Suppressor macrophage treated with lipopolysaccharide for 1 hour (primary cell): ENCODE data around the gene LAMA1.
"Not testable (repeated sequence)": the region's sequence is repeated elsewhere in the genome, so short reads cannot be mapped to it uniquely, and the experiment has no call there.

Source experiments
- DNase-seq, 3 donors: peaks; one replicate each; pipeline ENCODE4 v3.0.0-alpha.2; 2020 to 2022

LAMA1 gene

GRCh38 chr18:6947338-6948030 lies 170.1 kb downstream of the LAMA1 start:
- no peak for DNase-seq

GRCh38 chr18:6943143-6943542 lies 174.5 kb downstream of the LAMA1 start:
- DNase-seq: no peak

- no peak for DNase-seq
Observed at GRCh38 chr18:6942742-6943141, 174.9 kb downstream of the LAMA1 start.

- no peak for DNase-seq
Observed at GRCh38 chr18:6941996-6942395, 175.6 kb downstream of the LAMA1 start.

GRCh38 chr18:6940451-6940850 lies 177.1 kb downstream of the LAMA1 start:
- DNase-seq: no peak

GRCh38 chr18:6939972-6940371 lies 177.6 kb downstream of the LAMA1 start:
- DNase-seq: no peak

GRCh38 chr18:6938403-6938802 lies 179.2 kb downstream of the LAMA1 start:
- not testable (repeated sequence) for DNase-seq

GRCh38 chr18:6938003-6938402 lies 179.6 kb downstream of the LAMA1 start:
- no peak for DNase-seq

GRCh38 chr18:6934859-6935258 lies 182.7 kb downstream of the LAMA1 start:
- DNase-seq: no peak

GRCh38 chr18:6929370-6930102 lies 188.1 kb downstream of the LAMA1 start:
- no peak for DNase-seq

GRCh38 chr18:6928359-6928758 lies 189.2 kb downstream of the LAMA1 start:
- no peak for DNase-seq

GRCh38 chr18:6927153-6927552 lies 190.4 kb downstream of the LAMA1 start:
- no peak for DNase-seq

GRCh38 chr18:6923220-6923619 lies 194.4 kb downstream of the LAMA1 start:
- no peak for DNase-seq

- DNase-seq: no peak
Observed at GRCh38 chr18:6921571-6921970, 196.0 kb downstream of the LAMA1 start.

- peak; percentile 60 to 63 (median 63) for DNase-seq
Observed at GRCh38 chr18:6920099-6920955, 197.3 kb downstream of the LAMA1 start.

- no peak for DNase-seq
Observed at GRCh38 chr18:6917072-6917471, 200.5 kb downstream of the LAMA1 start.

- no peak for DNase-seq
Observed at GRCh38 chr18:6901286-6901926, 216.2 kb downstream of the LAMA1 start.

GRCh38 chr18:6891788-6892187 lies 225.8 kb downstream of the LAMA1 start:
- no peak for DNase-seq
